T1000 (cell line): ENCODE measurements around the gene TSPAN5.
A peak's percentile ranks its signal among the peaks of the same experiment; 100 is the strongest.

Experiments used
- DNase-seq: peaks from one replicate; lab custom pipeline; 2025; ENCODE audit warnings: mixed read lengths; lab: John Stamatoyannopoulos, UW

The TSPAN5 gene

DNA sequence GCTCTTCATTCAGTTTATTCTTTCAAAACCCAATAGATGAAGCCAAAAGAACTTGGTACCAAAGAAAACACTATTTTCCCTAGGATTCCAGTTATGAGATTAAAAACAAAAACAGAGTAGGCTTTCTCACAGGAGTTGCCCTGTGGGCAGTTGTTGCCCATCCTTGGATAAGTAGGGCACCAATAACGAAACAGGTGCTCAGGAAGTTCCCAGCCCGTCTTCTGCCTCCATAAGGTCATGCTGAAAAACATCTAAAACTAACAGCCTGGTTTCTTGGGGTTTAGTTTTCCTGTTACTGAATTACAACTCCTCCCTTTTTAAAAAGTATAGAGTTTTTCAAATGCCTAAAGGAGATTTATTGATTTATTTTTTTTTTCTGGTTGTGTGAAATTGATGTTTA, 14.7 kb downstream of the TSPAN5 start:
- no peak for DNase-seq

DNA sequence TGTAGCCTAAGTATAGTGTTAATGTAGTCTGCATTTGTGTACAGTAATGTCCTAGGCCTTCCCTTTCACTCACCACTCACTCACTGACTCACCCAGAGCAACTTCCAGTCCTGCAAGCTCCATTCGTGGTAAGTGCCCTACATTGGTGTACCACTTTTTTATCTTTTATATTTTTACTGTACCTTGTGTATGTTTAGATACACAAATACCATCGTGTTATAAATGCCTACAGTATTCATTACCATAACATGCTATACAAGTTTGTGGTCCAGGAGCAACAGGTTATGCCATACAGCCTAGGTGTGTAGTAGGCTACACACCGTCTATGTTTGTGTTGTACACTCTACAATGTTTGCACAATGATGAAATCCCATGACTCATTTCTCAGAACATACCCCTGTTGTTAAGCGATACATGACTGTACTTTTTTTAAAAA, 15.4 kb downstream of the TSPAN5 start:
- DNase-seq = no peak

DNA sequence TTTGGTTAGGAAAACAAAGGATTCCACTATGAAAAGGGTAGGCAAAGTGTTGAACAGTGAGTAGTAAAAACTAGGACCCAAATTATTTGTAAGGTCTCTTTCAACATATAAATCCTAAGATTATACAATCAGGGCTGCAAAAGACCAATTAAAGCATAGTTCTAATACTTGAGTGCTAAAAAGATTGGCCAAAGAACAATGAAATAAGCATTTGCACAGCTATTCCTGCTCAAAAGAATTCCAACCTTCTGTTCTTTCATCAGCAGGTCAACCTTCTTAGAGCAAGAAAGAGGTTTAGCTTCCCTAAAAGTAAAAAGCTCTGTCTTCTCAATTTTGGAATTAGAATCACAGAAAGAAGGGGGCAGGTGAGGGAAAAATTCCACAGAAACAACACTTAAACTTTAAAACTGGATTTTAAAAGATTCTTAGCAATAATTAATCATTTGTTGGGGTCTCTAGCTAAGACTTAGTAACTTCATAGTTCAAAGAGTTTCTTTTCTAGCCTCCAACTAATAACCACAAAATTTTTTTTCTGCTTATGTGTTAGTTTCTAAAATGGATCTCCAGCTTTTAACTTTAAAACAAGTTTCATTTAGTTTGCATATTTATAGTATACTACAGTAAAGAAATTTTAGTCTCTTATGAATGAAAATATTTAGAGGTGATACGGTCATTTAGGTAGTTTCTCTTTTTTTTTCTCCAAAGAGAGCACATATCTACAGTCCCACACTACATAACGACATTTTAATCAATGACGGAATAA, 16.3 kb downstream of the TSPAN5 start:
- no peak for DNase-seq

DNA sequence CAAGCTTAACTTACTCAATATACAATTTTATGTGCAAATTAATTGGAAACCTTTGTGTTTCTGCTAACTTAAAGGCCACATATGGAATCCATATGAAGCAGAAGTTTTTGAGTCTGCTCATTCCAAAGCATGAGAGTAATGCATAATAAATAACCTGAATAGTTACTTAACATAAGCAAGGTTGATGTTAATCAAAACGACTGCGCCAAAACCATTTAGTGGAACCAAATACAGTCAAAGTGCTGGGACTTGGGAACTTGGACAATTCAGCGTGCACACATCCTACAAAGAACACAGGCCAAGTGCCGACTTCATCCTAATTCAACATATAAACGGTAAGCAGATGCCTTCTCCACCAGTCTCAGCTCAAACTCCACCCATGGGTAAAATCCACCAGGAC, 17.0 kb downstream of the TSPAN5 start:
- no peak for DNase-seq

DNA sequence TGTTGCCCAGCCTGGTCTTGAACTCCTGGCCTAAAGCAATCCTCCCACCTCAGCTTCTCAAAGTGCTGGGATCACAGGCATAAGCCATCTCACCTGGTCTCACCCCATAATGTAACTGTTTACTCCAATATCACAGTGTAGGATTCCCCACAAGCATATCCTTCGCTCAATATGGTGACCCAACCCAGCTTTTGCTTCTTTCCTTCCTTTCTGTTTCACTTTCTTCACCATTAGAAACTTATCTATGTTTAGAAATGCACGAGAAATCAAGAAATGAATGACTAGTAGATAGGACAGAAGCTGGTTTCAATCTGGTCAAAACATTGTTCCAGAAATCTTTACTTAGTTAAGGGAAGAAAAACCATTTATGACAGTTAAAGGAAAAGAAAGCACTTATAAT, 18.9 kb downstream of the TSPAN5 start:
- no peak for DNase-seq

DNA sequence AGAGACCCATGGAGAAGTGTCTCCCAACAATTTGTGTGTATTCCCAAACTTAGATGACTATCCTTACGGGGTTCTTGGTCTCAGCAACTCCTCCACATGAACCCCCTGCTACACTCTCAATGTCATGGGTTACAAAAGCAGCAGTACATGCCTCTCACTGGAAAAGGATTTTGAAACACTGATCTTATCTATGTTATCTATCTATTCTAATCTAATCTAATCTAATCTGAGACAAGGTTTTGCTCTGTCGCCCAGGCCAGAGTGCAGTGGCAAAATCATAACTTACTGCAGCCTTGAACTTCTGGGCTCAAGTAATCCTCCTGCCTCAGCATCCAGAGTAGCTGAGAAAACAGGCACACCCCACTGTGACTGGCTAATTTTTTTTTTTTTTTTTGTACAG, 19.3 kb downstream of the TSPAN5 start:
- no peak for DNase-seq

DNA sequence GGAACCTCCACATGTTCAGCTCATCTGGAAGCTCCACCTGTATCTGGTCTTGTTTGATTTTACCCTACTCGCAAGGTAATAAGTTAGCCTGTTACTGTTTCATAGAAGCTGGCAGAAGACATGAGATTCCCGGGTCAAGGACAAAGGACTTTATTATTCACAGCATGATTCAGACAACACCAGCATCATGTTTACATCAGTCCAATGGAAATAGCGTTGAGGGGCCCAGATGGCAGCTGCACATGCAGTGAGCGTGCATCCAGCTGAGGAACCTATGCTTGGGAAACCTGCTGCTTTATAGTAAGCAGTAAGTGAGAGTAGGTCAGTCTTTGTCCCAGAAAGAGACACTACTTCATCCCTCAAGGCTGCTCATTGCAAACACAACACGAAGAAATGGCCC, 19.8 kb downstream of the TSPAN5 start:
- no peak for DNase-seq

DNA sequence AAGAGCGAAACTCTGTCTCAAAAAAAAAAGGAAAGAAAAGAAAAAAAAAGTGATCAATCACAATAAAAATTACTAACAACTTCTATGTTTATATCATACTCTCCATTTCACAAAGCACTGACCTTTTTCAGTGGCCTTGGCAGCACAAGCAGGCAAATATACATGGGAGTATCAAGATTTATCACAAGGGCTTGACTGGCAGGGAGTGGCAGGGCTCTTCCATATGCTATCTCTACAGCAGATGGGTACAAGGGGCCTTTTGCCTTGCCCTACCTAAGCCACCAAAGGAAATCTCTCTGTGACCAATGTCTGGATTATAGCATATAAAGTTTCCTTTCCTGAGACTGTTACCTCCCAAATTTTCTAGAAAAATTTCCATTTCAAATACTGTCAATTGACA, 24.4 kb downstream of the TSPAN5 start:
- DNase-seq = no peak

DNA sequence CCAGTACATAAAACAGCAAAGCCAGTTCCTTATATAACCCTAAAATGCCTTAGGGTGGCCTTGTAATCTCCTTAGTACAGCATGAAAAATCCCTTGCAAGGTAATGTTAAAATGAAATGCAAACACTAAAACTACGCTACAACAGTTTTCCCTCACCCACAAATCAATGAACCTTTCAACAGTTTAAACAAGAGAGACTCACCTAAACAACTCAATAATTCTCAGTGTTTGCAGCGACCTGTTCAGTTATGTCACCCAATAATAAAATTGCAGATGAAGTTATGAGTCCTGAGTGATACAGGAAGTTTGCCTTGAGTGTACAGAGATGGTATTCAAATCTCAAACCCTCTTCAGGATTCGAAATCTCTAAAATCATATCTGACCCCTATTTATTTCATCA, 25.3 kb downstream of the TSPAN5 start:
- DNase-seq = no peak

DNA sequence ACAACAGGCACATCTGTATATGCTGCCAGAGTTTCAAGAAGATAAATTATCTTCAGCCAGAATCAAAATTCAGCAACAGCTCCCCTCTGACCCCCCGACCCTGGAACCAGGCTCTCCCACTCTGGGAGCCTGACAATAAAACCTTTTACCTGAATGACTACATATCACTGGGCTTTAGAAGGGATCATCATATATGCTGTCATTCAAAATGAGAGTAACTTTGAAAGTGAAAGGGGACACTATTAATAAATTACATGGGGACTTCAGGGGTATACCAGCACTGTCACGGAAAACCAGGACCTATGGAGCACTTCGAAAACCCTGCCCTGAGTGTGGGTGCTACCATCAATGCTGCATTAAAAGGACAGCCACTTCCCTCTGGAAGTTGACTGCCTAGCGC, 26.2 kb downstream of the TSPAN5 start:
- DNase-seq = no peak

DNA sequence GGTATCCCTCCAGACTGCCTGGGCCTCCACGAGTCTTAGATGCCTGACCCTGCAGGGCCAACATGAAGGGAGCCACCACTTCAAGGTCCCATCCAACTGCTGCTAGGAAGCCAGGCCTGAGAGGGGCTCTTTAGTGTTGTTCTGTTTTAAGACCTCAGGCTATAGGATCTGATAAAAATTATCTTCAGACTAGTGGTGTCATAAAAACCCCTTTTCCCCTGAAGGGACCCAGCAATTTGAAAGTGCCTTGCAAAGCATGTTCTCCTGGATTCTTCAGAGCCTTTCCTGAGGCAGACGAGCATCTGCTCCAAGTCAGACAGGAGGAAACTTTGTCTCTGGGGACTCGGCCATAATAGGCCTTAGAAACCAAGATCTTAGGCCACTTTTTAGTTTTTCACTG, 26.9 kb downstream of the TSPAN5 start:
- DNase-seq = no peak

DNA sequence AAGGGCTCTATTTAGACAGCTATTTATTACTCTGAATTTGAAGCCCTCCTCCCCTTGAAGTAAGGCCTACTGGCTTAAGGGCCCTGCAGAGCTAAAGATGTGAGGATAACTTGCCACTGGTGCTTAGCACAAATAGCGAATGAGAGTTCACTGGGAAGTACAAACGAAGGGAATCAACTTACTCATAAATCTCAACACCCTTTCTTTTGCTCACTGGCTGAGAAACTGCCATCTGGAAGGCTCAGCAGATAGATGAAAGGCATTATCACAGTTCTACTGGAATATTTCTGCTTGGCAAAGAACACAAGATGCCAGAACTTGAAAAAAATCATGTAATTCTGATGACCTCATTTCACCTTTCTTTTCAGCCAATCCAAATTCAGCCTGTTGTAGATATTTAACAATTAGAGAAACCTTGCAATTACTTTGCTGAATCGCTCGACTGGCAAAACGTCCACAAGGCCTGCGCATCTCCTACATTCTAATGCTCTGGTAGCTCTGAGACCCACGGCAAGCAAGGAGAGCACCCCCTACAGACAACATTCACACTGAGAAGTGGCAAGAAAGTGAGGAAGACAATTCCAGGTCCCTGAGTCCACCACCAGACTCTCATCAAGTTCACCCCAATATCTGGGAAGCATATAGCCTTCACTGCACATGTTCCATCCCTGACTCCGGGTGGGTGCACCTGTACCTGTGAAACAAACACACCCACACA, 27.5 kb downstream of the TSPAN5 start:
- no peak for DNase-seq

DNA sequence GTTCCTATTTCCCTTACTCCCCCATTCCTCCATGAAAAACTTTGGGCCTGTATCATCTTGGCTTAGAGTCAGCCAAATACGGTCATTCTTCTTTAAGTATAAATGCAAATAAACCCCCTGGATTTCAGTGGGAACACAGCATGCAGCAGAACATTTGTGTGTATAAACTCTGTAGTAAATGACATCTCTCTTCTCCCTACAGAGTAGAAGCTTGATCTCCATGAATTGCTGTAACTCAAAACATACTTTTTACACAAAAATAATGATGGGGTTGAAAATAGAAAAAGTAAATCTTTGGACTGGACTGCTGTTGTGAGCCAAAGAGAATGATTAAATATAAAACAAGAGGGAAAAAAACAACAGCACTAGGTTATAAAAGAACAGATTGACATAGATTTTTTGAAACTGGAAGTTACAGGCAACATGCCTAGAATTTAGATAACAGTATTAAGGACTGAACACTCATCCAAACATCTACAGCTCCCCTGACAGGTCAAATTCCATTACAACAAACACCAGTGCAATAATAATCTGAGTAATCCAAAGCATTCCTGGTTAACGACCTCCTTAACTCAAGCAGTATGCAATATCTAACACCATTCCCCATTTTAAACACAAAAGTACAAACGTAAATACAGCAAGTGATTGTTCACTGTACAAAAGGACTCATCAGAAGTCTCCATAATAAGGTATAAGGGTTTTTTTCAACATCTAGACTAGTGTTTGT, 30.7 kb downstream of the TSPAN5 start:
- no peak for DNase-seq

DNA sequence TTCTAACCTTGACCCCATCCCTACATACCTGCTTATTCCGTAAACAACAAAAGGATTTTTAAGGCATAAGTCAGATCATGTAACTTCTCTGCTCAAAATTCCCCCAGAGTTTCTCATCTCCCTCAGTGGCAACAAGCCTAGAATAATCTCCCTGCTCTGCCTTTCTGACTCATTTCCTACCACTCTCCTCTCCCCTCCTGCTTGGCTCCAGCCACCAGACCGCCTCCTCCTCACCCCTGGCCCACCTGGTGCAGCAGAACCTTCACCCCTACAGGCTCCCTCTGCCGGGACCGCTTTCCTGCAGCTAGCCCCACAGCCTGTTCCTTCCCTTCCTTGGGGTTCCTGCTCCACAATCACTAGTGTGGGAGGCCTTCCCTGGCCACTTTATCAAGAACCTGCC, 32.1 kb downstream of the TSPAN5 start:
- DNase-seq = peak; percentile 19

DNA sequence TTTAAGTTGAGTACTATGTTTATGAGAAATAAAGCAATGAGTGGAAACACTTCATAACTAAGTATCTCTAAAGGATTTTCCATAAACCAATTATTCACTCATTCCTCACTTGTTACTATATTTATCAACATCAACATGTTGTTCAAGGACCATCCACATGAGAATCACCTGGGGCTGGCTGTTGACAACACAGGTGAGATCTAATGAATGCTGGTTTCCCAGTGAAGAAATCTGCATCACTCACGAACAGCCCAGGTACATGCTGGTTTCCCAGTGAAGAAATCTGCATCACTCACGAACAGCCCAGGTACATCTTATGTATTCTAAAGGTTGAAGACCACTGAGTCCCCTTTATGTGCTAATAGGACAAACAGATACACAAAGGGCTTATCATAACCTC, 32.5 kb downstream of the TSPAN5 start:
- DNase-seq = no peak

DNA sequence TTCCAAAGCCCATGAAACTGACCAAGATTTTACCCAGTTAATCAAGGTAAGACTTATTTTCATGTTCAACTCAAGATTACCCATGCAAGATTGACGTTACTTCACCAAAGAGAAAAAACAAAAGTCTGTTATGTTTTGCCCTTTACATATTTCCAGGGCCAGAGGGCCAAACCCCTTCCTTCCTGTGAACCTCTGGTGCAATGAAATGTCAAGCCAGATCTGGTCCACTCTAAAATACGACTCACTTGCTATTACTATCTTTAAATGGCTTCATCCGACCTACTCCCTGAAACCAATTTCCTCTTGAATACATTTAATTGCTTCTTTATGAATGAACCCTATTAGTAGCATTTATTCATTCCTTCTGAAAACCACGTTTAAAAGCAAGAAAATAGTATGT, 33.0 kb downstream of the TSPAN5 start:
- DNase-seq = no peak

DNA sequence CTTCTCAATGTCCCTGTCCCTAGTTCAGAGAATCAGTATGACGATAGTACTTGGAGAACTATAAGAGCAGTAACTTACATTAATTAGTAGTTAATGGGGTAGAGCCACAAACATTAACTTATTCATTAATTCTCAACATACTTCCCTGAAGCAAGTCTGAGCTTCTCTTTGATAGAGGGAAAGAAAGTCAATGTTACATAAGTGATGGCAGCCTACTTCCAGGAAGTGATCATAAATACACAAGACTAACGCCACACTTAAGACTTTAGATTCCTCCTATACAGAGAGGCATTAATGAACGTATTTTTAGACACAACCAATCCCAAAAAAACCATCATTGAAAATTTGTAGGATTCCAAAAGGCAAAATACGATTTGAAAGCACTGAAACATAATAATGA, 33.8 kb downstream of the TSPAN5 start:
- no peak for DNase-seq

DNA sequence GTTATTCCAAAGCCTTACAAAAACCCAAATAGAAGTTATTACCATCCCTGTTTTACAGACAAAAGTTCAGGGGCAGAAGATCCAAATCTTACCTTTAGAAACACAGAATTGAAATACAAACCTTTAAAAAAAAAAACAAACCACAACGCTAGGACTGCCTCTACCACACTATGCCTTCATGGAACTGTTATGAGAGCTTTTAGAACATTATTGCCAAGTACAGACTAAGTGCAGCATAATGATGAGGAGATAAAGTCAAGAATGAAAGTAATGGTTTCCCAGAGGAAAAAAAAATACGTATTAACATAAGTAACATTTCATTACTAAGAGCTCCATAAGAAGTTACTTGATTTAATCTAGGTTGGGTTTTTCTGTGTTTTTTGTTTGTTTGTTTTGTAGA, 34.3 kb downstream of the TSPAN5 start:
- no peak for DNase-seq

DNA sequence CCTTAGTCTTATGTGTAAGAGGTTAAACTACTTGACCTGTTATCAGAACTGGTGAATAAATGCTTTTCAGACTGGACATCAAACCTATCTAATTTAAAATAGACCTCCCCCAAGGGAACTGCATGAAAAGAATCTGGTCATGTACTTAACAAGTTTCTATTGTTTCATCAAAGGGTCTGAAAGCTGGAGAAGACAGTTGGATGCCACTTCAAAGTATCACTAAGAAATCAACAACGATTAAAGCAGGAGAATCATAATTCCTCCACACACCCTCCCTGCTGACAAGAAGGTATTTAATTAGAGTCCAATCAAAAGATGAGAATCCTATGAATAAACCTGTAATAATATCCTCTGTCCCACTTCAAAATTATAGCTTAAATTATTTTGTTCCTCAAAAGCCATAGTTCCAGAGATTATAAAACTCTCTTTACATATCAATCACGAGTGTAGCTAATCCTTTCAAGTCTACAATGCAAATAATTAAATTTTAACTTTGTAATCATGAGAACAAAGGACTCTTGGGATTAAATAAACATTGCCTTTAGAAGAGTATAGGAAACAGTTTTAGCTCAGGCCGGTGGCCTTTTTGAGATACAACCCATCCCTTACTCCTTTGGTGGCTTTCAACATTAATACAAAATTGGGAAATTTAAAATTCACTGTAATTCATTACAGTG, 35.1 kb downstream of the TSPAN5 start:
- DNase-seq = no peak

DNA sequence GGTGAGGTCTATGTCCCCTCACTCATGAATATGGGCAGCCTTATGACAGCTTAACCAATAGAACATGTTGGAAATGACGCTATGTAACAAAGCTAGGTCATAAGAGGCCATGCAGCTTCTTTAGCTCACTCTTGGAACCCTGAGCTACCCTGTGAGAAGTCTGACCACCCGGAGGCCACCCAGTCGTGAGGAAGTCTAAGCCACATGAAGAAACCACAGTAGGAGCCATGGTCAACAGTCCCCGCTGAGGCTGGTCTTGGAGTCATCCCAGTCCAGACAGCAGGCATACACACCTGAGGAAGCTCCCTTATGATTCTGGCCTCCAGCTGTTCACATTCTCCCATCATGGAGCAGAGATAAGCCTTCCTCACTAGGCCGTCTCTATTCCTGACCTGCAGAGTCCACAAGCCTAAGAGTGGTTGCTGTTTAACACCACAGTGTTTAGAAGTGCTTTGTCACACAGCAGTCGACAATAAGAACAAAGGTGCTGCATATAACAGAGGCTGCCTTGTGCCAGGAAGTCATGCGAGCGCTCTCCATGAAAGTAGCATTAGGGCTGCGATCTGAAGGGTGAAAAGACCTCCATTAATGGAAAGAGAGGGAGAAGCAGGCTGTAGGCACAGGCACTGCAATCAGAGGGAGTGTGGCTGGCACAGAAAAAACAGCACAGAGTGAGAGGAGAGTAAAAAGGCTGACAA, 38.2 kb downstream of the TSPAN5 start:
- no peak for DNase-seq

DNA sequence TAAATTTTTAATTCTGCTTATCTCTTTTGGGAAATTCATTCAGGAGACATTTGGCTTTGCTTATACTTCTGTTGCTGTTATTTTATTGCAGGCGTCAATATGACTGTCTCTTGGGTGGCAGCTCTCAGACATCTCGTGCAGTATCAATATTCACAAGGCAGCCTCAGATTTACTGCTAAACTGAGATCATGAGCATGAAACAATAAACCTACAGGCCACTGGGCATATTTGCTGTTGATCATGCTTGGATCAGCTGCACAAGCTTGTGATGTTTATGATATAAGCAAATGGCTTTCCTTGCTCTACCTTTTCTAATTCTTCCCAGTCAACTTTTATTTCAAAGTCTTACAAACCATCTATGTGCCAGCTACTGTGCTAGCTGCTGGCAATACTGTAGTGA, 39.2 kb downstream of the TSPAN5 start:
- DNase-seq = no peak

DNA sequence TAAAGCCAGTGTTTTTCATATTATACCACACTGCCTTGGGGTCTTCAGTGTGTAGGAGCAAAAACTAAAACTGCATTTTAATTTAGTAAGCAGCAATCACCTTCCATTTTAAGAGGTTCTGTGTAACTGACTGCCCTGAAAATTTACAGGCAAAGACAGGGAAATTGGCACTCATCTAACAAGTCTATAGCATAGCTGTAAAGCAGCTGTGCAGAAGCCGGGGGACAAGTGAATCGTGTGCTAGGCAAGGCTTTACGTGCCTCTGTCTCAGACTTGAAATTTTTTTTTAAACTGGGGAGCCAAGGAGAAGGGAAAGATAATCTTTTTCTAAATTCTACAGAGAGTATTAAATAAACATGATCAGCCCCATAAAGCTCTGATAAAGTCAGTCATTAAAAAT, 39.7 kb downstream of the TSPAN5 start:
- no peak for DNase-seq
